Stimulated activated CD4-positive, alpha-beta T cell treated with anti-CD3 and anti-CD28 coated beads, Interleukin-1b, Interleukin-23, amount 100 ng/mL, for 24 hours (primary cell): Measurements from ENCODE around the gene IZUMO2.

Experiments
- DNase-seq, 4 experiments: peaks; one replicate each; pipeline ENCODE4 v3.0.0-alpha.2; 2020; ENCODE audit warnings: low read depth in 4 of 4, low spot score in 1 of 4

The IZUMO2 gene

DNA sequence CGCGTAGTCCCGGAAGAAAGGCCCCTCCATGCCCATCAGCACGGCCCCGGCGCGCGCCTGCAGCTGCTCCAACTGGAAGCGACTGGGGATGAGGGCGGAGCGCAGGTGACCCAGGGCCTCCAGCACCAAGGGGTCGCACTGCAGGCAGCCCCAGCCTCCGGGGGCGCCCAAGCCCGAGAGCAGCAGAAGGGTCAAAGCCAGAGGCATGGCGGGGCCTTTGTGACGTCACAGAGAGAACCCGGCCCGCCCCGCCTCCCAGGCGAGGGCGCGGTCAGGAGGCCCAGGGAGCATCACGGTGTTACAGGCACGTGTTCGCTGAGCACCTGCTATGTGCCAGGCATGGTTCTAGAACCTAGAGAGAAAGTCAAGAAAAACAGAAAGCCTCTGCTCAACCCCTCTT is at the start of gene IZUMO2:
Gene IZUMO2, minus strand, starts transcription at position 294 of the 400 bp plus-strand sequence. Its CDS starts 87 bp downstream, at position 207.
- DNase-seq, result no peak

DNA sequence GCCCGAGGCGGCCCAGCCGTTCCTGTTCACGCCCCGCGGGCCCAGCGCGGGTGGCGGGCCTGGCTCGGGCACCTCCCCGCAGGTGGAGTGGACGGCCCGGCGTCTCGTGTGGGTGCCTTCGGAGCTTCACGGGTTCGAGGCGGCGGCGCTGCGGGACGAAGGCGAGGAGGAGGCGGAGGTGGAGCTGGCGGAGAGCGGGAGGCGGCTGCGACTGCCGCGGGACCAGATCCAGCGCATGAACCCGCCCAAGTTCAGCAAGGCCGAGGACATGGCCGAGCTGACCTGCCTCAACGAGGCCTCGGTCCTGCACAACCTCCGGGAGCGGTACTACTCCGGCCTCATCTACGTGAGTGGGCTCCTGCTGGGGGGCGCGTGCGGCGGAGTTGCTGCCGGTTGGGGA is 47.3 kb upstream of the IZUMO2 start:
- no peak for DNase-seq

DNA sequence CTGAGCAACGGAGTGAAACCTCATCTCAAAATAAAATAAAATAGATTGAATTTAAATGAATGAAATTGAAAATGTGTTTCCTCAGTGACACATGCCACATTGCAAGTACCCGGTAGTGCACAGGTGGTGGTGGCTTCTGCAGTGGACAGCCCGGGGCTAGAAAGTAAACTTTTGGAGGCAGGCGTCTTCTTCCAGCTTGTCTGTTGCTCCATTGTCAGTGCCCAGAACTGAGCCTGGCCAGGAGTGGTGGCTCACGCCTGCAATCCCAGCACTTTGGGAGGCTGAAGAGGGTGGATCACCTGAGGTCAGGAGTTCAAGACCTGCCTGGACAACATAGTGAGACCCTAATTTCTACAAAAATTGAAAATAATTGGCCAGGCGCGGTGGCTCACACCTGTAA is 46.0 kb upstream of the IZUMO2 start:
- no peak for DNase-seq

DNA sequence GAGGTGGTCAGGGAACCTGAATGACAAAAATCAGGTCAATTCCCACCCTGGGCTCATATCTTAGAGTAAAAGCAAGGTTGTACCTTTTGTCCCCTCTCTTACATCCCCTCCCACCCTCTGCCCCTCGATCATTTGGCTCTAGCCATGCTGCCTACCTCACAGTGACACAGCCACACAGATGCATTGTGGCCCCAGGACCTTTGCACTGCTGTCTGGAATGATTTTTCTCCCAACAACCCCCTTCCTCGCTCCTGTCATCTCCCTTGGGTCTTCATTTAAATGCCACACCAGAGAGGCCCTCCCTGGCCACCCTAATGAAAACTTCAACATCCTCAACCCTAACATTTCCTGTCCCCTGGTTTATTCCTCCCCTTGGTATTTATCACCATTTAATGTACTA is 44.6 kb upstream of the IZUMO2 start:
- no peak for DNase-seq

DNA sequence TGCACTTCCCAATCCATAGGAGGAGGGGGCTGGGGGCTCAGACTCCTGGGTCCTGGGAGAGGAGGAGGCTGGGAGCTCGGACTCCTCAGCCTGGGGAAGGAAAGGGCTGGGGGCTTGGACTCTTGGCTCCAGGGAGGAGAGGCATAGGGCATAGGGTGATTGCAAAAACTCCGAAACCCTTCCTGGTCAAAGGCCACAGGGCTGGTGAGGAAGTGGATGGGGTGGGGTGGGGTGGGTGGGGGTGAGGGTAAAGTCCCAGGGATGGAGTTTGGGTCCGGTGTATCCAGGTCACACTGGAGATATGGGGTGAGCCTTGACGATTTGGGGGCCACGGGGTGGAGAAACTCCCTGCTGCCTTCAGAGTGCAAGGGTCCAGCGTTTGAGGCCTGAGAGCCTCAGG is 43.1 kb upstream of the IZUMO2 start:
- DNase-seq, result no peak

DNA sequence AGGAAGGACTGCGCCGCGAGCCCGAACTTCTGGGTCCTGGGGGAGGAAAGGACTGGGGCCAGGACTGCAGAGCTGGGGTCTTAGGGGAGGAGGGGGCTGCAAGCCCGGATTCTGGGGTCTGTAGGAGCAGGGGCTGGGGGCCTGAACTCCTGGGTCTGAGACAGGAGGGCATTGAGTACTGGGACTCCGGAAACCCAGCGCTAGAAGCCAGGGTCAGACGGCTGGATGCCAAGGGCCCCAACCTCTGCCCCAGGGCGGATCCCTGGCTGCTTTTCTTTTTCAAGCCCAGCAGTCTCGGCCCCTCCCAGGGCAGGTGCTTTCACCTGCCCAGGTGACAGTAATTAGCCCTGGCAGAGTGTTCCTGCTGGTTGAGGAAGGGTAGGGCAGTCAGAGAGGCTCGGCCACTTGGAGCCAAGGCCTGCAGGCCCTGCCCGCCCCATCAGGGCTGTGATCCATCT is 42.6 kb upstream of the IZUMO2 start:
- no peak for DNase-seq

DNA sequence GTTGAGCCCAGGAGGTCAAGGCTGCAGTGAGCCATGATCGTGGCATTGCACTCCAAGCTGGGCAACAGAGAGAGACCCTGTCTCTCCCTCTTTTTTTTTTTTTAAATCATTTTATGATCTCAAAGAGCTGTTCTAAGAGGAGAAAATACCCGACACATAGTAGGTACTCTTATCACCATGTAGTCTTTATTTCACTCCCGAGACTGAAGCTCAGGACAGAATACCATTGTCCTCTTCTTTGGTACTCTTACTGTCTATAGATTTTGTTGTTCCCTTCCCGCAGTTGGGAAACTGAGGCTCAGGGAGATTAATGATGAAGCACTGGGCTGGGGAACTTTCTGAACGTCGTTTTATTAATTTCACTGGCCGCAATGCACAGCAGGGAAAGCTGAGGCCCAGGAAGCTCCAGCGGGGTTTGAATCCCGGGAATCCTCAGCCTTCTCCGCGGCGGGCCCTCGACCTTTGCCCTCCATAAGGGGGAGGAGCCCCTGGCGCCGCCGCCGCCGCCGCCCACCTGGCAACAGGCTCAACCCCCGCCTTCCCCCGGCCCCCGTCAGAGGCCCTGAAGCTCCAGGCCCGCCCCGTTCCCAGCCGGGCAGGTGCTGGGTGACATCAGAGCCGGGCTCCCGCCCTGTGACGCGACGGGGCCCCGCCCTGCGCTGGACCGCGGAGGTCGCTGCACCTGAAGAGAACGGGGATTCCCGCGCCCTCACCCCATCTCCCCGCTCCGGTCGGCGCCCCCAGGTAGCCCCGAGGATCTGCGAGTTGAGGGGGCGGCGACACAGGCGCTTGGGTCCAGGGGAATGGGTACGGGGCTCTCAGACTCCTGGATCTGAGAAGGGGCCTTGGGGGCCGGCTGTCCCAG is 42.0 kb upstream of the IZUMO2 start:
- DNase-seq, result peak in 1 of 4 experiments; percentile 7

DNA sequence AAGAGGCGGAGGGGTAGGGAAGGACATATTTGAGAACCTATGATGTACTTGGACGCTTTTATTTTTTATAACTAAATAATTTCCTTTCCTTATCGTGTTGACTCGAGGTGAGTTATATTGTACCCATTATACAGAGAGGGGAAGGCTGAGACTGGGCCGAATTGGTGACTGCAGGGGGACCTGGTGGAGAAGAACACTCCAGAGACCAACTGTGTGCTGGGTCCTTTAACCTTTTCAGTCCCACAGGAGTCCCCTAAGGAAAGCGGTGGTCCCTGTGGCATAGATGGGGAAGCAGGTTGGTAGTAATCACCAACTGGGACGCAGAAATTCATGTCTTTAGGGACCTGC is 41.0 kb upstream of the IZUMO2 start:
- no peak for DNase-seq

DNA sequence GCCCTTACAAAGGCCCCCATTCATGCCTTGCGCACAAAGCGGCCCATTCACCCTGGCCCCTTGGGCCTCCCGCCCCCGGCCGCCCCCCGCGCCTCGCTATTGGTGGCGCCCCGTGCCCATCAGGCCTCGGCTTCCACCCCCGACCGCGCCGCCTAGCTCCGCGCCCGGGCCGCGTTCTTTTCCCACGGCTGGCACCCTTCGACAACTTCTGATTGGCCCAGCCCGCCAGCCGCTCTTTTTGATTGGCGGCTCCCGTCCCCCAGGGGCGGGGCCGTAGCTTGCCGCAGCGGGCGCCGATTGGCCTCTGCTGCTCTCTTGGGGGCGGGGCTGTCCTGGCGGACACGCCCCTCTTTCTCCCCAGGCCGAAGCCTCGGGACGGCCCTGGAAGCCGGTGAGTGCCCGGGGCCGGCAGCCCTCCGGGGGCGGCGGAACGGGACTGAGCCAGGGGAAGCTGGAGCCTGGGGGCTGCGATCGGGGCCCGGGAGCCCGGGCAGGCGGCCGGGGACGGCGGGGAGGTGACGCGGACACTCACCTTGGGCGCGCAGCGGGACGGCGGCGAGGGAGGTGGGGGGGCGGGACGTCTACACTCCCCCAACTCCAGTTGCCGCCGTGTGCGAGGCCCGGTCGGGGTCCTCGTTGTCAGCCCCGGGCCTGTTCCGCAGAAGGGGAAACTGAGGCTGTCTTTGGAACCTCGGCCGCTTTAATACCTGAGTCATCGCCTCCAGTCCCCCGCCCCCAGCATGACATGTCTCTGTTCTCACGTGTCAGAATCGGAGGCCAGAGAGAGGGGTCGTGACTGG is 40.4 kb upstream of the IZUMO2 start, which contains the start of gene MYH14:
Gene MYH14, plus strand, starts transcription at position 342 of the 800 bp plus-strand sequence. CDS start 6,744 bp downstream, outside the sequence.
- peak in 2 of 4 experiments; percentile 2 to 17 for DNase-seq

DNA sequence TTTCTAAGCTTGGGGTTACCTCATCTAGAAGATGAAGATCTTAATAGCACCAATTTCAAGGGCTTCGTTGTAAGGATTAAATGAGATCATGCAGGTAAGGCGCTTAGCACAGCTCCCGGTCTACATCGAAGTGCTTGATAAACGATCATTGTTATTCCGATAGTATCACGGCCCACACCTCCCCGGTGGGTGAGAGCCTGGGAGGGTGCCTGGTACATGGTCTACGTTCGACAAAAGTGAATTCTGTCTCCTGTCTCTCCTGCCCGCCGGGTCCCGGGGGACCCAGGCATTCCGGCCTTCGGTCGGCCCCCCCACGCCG is 39.8 kb upstream of the IZUMO2 start:
- DNase-seq, result no peak

DNA sequence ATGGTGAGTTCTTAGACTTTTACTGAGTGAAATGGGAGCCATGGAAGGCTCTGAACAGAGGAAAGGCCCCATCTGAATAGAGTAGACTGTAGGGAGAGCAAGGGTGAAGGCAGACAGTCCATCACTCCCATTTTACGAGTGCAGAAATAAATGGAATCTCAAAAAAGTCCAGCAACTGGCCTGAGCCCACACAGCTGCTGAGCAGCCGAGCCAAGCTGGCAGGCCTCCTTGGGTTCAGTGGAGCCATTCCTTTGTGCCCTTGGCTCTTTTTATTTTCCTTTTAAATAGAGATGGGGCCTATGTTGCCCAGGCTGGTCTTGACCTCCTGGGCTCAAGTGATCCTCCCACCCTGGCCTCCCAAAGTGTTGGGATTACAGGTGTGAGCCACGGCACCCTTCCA is 39.3 kb upstream of the IZUMO2 start:
- no peak for DNase-seq

DNA sequence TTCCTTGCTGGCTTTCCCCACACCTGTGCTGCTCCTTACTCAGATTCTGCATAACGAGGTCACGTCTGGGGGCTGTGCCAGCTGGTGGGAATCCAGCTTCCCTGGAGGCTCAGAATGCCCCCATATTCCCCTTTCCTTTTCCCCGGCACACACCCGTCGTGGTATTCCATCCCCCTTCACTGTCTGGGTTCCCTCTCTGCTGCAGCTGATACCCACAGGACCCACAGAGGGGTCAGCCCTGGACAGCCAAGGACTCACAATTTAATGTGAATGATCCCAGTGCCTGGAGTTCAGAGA is 36.1 kb upstream of the IZUMO2 start:
- DNase-seq, result no peak

DNA sequence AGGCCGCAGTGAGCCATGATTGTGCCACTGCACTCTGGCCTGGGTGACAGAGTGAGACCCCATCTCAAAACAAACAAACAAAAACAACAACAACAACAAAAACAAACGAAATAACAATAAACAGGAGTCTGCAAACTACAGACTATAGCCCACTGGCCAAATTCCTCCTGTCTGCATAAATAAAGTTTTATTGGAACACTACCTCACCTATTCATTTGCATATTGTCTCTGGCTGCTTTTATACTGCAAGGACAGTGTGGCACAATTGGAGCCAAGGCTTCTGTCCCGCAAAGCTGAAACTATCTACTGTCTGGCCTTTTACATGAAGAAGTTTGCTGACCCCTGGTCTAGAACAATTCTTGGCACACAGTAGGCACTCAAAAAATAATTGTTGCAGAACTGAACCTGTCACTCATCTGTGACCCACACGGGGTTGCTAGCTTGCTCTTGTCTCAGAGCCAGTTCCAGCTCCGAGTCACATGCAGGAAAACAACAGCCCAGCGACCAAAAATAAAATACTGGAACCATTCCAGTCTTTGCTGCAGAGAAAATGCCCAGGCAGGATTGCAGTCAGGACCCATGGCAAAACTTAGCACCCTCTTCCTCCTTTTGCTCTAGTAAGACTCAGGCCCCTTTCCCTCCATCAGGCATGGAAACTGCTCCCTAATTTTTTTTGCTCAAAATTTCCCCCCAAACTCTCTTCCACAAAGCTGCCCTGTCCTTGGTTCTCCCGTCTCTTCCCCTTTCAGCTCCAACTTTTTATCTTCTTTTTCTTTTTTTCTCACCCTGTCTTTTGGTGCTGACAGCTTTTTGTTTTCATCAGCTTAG is 35.6 kb upstream of the IZUMO2 start:
- no peak for DNase-seq

DNA sequence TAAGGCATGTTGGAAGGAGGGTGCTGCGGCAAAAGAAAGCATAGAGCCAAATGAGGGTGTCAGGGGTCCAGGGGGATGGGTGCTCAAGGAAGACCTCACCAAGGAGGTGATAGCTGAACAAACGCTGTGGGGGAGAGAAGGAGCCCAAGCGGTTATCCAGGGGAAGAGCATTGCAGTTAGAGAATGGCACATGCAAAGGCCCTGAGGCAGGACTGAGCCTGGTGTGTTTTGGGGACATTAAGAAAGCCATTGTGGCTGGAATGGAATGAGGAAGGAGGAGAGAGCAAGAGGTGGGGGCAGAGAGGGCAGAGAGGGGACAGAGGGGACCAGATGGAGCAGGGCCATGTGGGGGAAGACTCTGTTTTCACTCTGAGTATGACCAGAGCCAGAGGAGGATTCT is 34.3 kb upstream of the IZUMO2 start:
- no peak for DNase-seq

DNA sequence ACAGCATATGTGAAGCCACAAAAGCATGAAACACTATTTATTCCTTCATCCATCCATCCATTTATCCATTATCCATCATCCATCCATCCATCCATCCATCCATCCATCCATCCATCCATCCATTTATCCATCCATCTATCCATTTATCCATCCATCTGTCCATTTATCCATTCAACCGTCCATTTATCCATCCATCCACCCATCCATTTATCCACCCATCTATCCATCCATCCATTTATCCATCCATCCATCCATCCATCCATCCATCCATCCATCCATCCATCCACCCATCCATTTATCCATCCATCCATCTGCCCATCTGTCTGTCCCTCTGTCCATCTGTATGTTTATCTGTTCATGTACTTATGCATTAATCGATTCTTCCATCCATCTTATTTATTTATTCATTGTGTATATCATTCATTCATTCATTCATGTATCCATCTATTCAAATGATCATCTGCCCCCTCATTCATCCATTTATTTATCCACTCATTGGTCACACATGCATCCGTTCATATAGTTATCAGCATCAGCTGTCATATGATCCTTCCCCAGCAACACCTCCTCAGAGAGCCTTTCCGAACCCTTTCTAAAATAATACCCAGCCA is 33.3 kb upstream of the IZUMO2 start:
- DNase-seq, result no peak

DNA sequence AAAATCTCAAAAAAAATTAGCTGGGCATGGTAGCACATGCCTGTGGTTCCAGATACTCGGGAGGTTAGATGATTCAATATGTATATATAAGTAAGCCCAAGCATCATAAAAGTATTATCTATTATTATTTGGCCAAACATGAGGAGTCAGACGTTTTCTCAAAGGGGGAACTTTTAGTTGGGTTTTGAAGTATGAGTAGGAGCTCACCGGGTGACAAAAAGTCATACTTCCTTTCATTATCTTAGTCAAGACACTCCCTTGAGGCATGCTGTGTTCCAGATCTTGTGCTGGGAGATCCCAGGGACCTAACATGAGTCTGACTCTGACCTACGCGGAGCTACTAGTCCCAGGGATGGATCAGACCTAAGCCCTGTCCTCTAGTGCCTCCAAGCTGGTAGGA is 32.1 kb upstream of the IZUMO2 start:
- DNase-seq, result no peak

DNA sequence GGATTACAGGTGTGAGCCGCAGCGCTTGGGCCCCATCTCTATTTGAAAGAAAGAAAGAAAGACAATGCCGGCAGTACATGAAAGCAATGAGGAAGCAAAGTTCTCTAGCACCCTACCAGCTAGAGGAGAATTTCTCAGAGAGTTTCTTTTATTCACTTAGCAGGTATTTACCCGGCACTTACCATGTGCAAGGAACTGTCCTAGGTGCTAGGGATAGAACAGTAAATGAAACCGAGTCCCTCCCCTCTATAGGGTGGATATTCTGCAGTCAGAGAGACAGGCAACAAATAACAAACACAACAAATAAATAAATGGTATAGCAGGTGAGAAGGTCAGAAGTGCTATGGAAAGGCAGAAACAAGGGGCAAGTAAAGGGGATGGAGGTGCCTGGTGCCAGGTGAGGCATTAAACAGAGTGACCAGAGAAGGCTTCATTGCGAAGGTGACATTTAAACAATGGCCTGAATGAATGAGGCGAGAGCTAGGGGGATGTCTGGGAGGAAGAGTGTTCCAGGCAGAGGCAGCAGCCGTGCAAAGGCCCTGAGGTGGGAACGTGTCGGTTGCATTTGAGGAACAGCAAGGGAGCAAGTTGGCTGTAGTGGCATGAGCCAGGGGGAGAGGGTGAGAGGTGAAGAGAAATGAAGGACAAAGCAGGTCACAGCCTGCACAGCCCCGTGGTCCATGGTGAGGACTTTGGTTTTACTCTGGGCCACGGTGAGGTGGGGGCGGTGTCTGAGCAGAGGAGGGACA is 29.6 kb upstream of the IZUMO2 start:
- DNase-seq, result no peak

DNA sequence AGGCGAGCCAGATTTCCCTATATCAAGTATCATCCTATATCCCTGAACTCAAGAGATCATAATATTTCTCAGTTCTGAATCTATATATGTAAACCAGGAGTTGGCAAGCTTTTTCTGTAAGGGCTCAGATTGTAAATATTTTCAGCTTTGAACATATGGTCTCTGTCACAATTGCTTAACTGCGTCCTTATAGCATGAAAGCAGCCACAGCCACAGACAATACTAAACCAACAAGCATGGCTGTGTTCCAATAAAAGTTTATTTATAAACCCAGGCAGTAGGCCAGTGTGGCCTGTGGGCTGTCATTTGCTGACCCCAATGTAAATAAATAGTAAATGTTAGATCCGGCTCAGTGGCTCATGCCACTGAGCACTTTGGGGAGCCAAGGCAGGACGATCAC is 28.1 kb upstream of the IZUMO2 start:
- no peak for DNase-seq

DNA sequence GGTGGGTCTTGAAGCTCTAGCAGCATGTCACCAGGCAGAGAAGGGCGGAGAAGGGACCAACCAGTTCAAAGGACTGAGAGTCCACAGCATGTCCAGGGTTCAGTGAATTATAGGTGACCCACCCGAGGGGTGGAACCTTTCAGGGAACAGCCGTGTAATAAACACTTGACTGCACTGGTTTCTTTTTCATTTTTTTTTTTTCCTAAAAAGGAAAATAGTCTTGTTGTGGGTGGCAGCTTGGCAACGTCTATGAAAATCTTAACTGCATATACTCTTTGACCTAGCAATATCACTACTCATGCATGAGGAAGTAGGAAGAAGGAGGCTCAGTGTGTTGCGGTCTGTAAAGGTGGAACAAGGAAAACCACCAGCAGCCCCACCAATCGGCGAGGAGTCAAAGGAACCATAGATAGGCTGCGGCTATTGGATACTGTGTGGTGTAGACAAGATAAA is 27.4 kb upstream of the IZUMO2 start:
- no peak for DNase-seq

DNA sequence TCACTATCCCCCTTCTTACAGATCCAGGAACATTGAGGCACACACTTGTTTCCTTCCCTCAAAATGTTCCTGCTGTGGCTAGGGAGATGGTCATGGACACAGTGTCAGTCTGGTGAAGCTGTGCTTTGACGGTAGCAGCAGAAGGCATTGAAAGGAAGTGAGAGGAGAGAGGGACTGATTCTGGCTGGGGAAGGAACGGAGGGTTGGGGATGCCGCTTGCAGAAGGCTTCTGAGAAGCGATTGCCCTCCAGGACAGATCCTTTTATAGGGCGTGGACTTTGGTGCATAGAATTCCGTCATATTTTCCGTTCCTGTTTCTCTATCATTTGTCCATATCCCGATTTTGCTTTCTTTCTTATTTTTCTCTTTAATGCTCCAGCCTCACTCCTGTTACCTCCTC is 26.2 kb upstream of the IZUMO2 start:
- no peak for DNase-seq
